Left kidney (tissue), 2 donors: ENCODE results near the gene OSBPL1A. TPM values are rescaled to one million over a fixed set of nuclear protein-coding genes. Genes with fewer than 3 reads are reported as not detected.
"Not testable (repeated sequence)": the region's sequence is repeated elsewhere in the genome, so short reads cannot be mapped to it uniquely, and the experiment has no call there.

Experiments
- DNase-seq: peaks from one replicate; pipeline ENCODE4 v3.0.0-alpha.2; 2013
- polyA plus RNA-seq: library from polyadenylated mRNA; unstranded; fragments of 120-200 nt; gene quantifications from one replicate; pipeline ENCODE4 v1.2.1, GENCODE V29; 2013; ENCODE audit not compliant: insufficient read length

OSBPL1A gene
- polyA plus RNA-seq, 1 donor, result 58.0 TPM

- DNase-seq, result no peak
Observed at GRCh38 chr18:24188120-24188519, 209.5 kb downstream of the OSBPL1A start.

GRCh38 chr18:24187689-24188088 is 209.9 kb downstream of the OSBPL1A start:
- DNase-seq, result no peak

GRCh38 chr18:24187049-24187448 is 210.6 kb downstream of the OSBPL1A start:
- no peak for DNase-seq

GRCh38 chr18:24185805-24186204 is 211.8 kb downstream of the OSBPL1A start:
- no peak for DNase-seq

- no peak for DNase-seq
Observed at GRCh38 chr18:24181806-24182205, 215.8 kb downstream of the OSBPL1A start.

- no peak for DNase-seq
Observed at GRCh38 chr18:24180048-24180447, 217.6 kb downstream of the OSBPL1A start.

GRCh38 chr18:24177499-24178133 is 220.0 kb downstream of the OSBPL1A start:
- no peak for DNase-seq

- peak; percentile 32 for DNase-seq
Observed at GRCh38 chr18:24176727-24177416, 220.8 kb downstream of the OSBPL1A start.

GRCh38 chr18:24173997-24174396 is 223.6 kb downstream of the OSBPL1A start:
- no peak for DNase-seq

- no peak for DNase-seq
Observed at GRCh38 chr18:24170360-24170759, 227.3 kb downstream of the OSBPL1A start.

GRCh38 chr18:24168496-24168895 is 229.1 kb downstream of the OSBPL1A start:
- no peak for DNase-seq

- no peak for DNase-seq
Observed at GRCh38 chr18:24161304-24161703, 236.3 kb downstream of the OSBPL1A start.

- DNase-seq, result no peak
Observed at GRCh38 chr18:24160086-24160485, 237.5 kb downstream of the OSBPL1A start.

GRCh38 chr18:24157855-24158254 is 239.8 kb downstream of the OSBPL1A start:
- DNase-seq, result no peak

GRCh38 chr18:24153397-24153796 is 244.2 kb downstream of the OSBPL1A start:
- DNase-seq, result no peak

- DNase-seq, result not testable (repeated sequence)
Observed at GRCh38 chr18:24149591-24149990, 248.0 kb downstream of the OSBPL1A start.

- no peak for DNase-seq
Observed at GRCh38 chr18:24142376-24142775, 255.2 kb downstream of the OSBPL1A start.

GRCh38 chr18:24140697-24141096 is 256.9 kb downstream of the OSBPL1A start:
- DNase-seq, result no peak

GRCh38 chr18:24138789-24139616 is 258.6 kb downstream of the OSBPL1A start, which contains the start of gene CABYR:
Gene CABYR (plus strand): TSS chr18:24139062. CDS start chr18:24143115, 4,053 bp downstream.
- DNase-seq, result peak; percentile 77

GRCh38 chr18:24138409-24138788 is 259.2 kb downstream of the OSBPL1A start:
- DNase-seq, result no peak

GRCh38 chr18:24136967-24137373 is 260.7 kb downstream of the OSBPL1A start:
- DNase-seq, result no peak

- no peak for DNase-seq
Observed at GRCh38 chr18:24130494-24130893, 267.1 kb downstream of the OSBPL1A start.

- no peak for DNase-seq
Observed at GRCh38 chr18:24128700-24129099, 268.9 kb downstream of the OSBPL1A start.
